Spleen (tissue), 11 donors: ENCODE data around the gene PHLDB2. TPM values are rescaled to one million over a fixed set of nuclear protein-coding genes. Genes with fewer than 3 reads are reported as not detected.

ENCODE experiments used
- DNase-seq: peaks from one replicate; pipeline ENCODE4 v3.0.0-alpha.2; 2020
- H3K27ac ChIP-seq, 8 donors: fragments of 200-600 bp; sonication (generic) in 7 of 8; 1 replicate in 4 of 8; 2 replicates in 4 of 8; pipeline versions ENCODE4 v1.5.0 to v1.8.0; 2016 to 2021; ENCODE audit warnings: inconsistent platforms in 4 of 8, mild to moderate bottlenecking in 4 of 8, moderate library complexity in 1 of 8
- H3K27me3 ChIP-seq, 7 donors: fragments of 200-600 bp; sonication (generic) in 6 of 7; replicated peaks in 1 of 7; 1 replicate in 4 of 7; 2 replicates in 3 of 7; pipeline versions ENCODE4 v1.5.0 to v1.8.0; 2016 to 2021; ENCODE audit warnings: inconsistent platforms in 3 of 7, mild to moderate bottlenecking in 1 of 7
- H3K36me3 ChIP-seq, 6 donors: fragments of 200-600 bp; sonication (generic) in 5 of 6; 1 replicate in 4 of 6; 2 replicates in 2 of 6; pipeline versions ENCODE4 v1.5.0 to v1.8.0; 2016 to 2021; ENCODE audit warnings: inconsistent platforms in 2 of 6
- H3K4me1 ChIP-seq, 6 donors: fragments of 200-600 bp; sonication (generic) in 5 of 6; 1 replicate in 3 of 6; 2 replicates in 3 of 6; pipeline versions ENCODE4 v1.5.0 to v1.8.0; 2016 to 2021; ENCODE audit warnings: inconsistent platforms in 3 of 6
- H3K4me3 ChIP-seq, 8 donors: fragments of 200-600 bp; sonication (generic) in 7 of 8; 1 replicate in 4 of 8; 2 replicates in 4 of 8; pipeline versions ENCODE4 v1.5.0 to v1.8.0; 2016 to 2021; ENCODE audit warnings: inconsistent platforms in 4 of 8, mild to moderate bottlenecking in 4 of 8, moderate library complexity in 2 of 8
- H3K9me3 ChIP-seq, 8 donors: fragments of 200-600 bp; sonication (generic) in 7 of 8; 1 replicate in 4 of 8; 2 replicates in 4 of 8; pipeline versions ENCODE4 v1.5.0 to v1.8.0; 2016 to 2021; ENCODE audit warnings: inconsistent platforms in 4 of 8
- CTCF ChIP-seq, 11 experiments: fragments of 200-600 bp in 7 of 11; fragments of 450-650 bp in 4 of 11; sonication (generic) in 4 of 11; IDR thresholded peaks in 8 of 11; conservative IDR thresholded peaks in 3 of 11; 1 replicate in 7 of 11; 2 replicates in 4 of 11; pipeline versions ENCODE4 v1.4.0 to v1.8.0; 2016 to 2021; ENCODE audit warnings: antibody characterized with exemption in 11 of 11, inconsistent platforms in 4 of 11, mild to moderate bottlenecking in 1 of 11
- POLR2A ChIP-seq, 3 donors: fragments of 450-650 bp; IDR thresholded peaks; one replicate each; pipeline ENCODE4 v1.5.1; 2017; ENCODE audit warnings: antibody characterized with exemption in 3 of 3, mild to moderate bottlenecking in 1 of 3
- POLR2AphosphoS5 ChIP-seq, 3 donors: sonication (generic); formaldehyde crosslinking; IDR thresholded peaks; one replicate each; pipeline ENCODE4 v1.5.1; 2017; ENCODE audit warnings: antibody characterized with exemption in 3 of 3
- WGBS, 5 donors: extraction: QIAGEN DNeasy Blood & Tissue Kit in 3 of 5; methylation state at CpG; one replicate each; pipeline versions ENCODE4 v1.1.5 to v1.1.7; 2013 to 2018; 5-methylcytosine and 5-hydroxymethylcytosine counted together
- intact Hi-C: fragments of 100-400 bp; cut with DNase I; formaldehyde crosslinking; loops from one replicate; pipeline ENCODE4 v1.15.0; 2023; ENCODE audit warnings: low total_unique reads
- polyA plus RNA-seq, 3 donors: library from polyadenylated mRNA; stranded (reverse); fragments of 200-250 nt; gene quantifications; one replicate each; pipeline ENCODE4 v1.2.1, GENCODE V29; 2013
- total RNA-seq, 7 donors: library from RNA; depleted of rRNA in 3 of 7; stranded (reverse); fragments of >200 nt in 3 of 7; fragmentation: NEBNext Ultra II Directional in 4 of 7; extraction: Animal tissue kit (Norgen Biotek cat#: 25700) in 4 of 7; gene quantifications; one replicate each; pipeline versions ENCODE4 v1.1.0 to v1.2.1, GENCODE V29; 2016 to 2021
- donor health status: healthy with polysubstance abuse.
- donor health status: DM: no; HTN: no; CAD: no; lungs with moderate emphysema.
- donor health status: DM: no; HTN: no; CAD: no.
- donor health status: Bipolar disorder and iron deficiency.
- donor health status: healthy.
- donor health status: DM: no; HTN: no; CAD: no.
- donor health status: DM: yes; HTN: yes; CAD: no.

Gene PHLDB2
- total and polyA plus RNA-seq, 10 donors, result 4.7 to 78.6 (median 42.3) TPM

GRCh38 chr3:111820651-111821050 lies 38.4 kb upstream of the PHLDB2 start:
- intact Hi-C loops, result no loop called here
- 89 to 97% (median 91%) methylated on average over 3 of the region's 3 CpGs for WGBS, 5 donors
- Histone ChIP-seq H3K9me3 (peaks cover 0 to 26% (median 14%) of the 10 kb centered on the region in 8 donors), H3K4me1 (no peaks in the 10 kb centered on the region), H3K27me3 (no peaks in the 10 kb centered on the region), H3K4me3 (no peak overlapping the region), H3K27ac (no peak overlapping the region), H3K36me3 (no peaks in the 10 kb centered on the region)
- DNase-seq, result no peak
- no peak for TF ChIP-seq CTCF (IDR thresholded peaks at IDR 0.05 in 8 of 11, conservative IDR thresholded peaks at IDR 0.05 in 3 of 11)
- no peak for TF ChIP-seq POLR2AphosphoS5 (IDR thresholded peaks at IDR 0.05)
- TF ChIP-seq POLR2A (IDR thresholded peaks at IDR 0.05), result no peak

GRCh38 chr3:111821891-111822290 lies 37.2 kb upstream of the PHLDB2 start:
- H3K4me1 ChIP-seq, result no peaks in the 10 kb centered on the region
- no peak overlapping the region for H3K27ac ChIP-seq
- H3K27me3 ChIP-seq, result no peaks in the 10 kb centered on the region
- no peak overlapping the region for H3K4me3 ChIP-seq
- peaks cover 0 to 16% (median 10%) of the 10 kb centered on the region in 8 donors for H3K9me3 ChIP-seq
- DNase-seq, result no peak
- TF ChIP-seq POLR2AphosphoS5 (IDR thresholded peaks at IDR 0.05) (no peak), CTCF (IDR thresholded peaks at IDR 0.05 in 8 of 11, conservative IDR thresholded peaks at IDR 0.05 in 3 of 11) (no peak), POLR2A (IDR thresholded peaks at IDR 0.05) (no peak)
- H3K36me3 ChIP-seq, result no peaks in the 10 kb centered on the region
- intact Hi-C loops, result no loop called here

GRCh38 chr3:111822804-111823203 lies 36.3 kb upstream of the PHLDB2 start:
- WGBS, 5 donors, result 82 to 98% (median 91%) methylated on average over 1 of the region's 1 CpG
- TF ChIP-seq CTCF (IDR thresholded peaks at IDR 0.05 in 8 of 11, conservative IDR thresholded peaks at IDR 0.05 in 3 of 11), result no peak
- no peak for TF ChIP-seq POLR2AphosphoS5 (IDR thresholded peaks at IDR 0.05)
- TF ChIP-seq POLR2A (IDR thresholded peaks at IDR 0.05), result no peak
- H3K9me3 ChIP-seq, result peaks cover 0 to 16% (median 10%) of the 10 kb centered on the region in 8 donors
- no peaks in the 10 kb centered on the region for H3K36me3 ChIP-seq
- no peaks in the 10 kb centered on the region for H3K4me1 ChIP-seq
- intact Hi-C loops, result no loop called here
- no peak for DNase-seq
- H3K27me3 ChIP-seq, result no peaks in the 10 kb centered on the region
- no peak overlapping the region for H3K27ac ChIP-seq
- no peak overlapping the region for H3K4me3 ChIP-seq

GRCh38 chr3:111823341-111823855 lies 35.7 kb upstream of the PHLDB2 start:
- Histone ChIP-seq H3K36me3 (no peaks in the 10 kb centered on the region), H3K4me3 (no peak overlapping the region), H3K9me3 (peaks cover 0 to 16% (median 10%) of the 10 kb centered on the region in 8 donors), H3K27me3 (no peaks in the 10 kb centered on the region), H3K4me1 (no peaks in the 10 kb centered on the region), H3K27ac (no peak overlapping the region)
- no peak for DNase-seq
- intact Hi-C loops, result no loop called here
- 86 to 93% (median 88%) methylated on average over 4 of the region's 4 CpGs for WGBS, 5 donors
- TF ChIP-seq POLR2A (IDR thresholded peaks at IDR 0.05) (no peak), CTCF (IDR thresholded peaks at IDR 0.05 in 8 of 11, conservative IDR thresholded peaks at IDR 0.05 in 3 of 11) (no peak), POLR2AphosphoS5 (IDR thresholded peaks at IDR 0.05) (no peak)
